Fibroblast of lung (primary cell): ENCODE results near the gene RIPK4. TPM values are rescaled to one million over a fixed set of nuclear protein-coding genes. Genes with fewer than 3 reads are reported as not detected.
A peak's percentile ranks its signal among the peaks of the same experiment; 100 is the strongest.

Experiments used
- DNase-seq, 2 donors: peaks; one replicate each; pipeline versions ENCODE4 v3.0.0 to v3.0.0-alpha.2; 2010; ENCODE audit warnings: low read depth in 2 of 2
- H2AFZ ChIP-seq: 2 replicates; pipeline ENCODE4 v1.5.1; 2012; ENCODE audit warnings: low read length, control low read depth, inconsistent platforms
- H3K27ac ChIP-seq: 2 replicates; pipeline ENCODE4 v1.5.1; 2011; ENCODE audit warnings: low read length, control low read depth; ENCODE audit not compliant: insufficient read depth
- H3K27me3 ChIP-seq: 2 replicates; pipeline ENCODE4 v1.5.1; 2011; ENCODE audit warnings: mild to moderate bottlenecking, low read length; ENCODE audit not compliant: control insufficient read depth, insufficient read depth
- H3K36me3 ChIP-seq: 2 replicates; pipeline ENCODE4 v1.5.1; 2011; ENCODE audit warnings: low read length; ENCODE audit not compliant: control insufficient read depth, insufficient read depth
- H3K4me1 ChIP-seq: 2 replicates; pipeline ENCODE4 v1.5.1; 2011; ENCODE audit warnings: low read length; ENCODE audit not compliant: control insufficient read depth, insufficient read depth; ENCODE audit errors: extremely low read depth
- H3K4me2 ChIP-seq: 2 replicates; pipeline ENCODE4 v1.5.1; 2011; ENCODE audit warnings: low read length, control low read depth; ENCODE audit not compliant: insufficient read depth; ENCODE audit errors: extremely low read depth
- H3K4me3 ChIP-seq, 4 experiments: fragments of 200-600 bp in 1 of 4; sonication (generic) in 1 of 4; replicated peaks in 1 of 4; 2 replicates each; pipeline ENCODE4 v1.5.1; 2011 to 2016; ENCODE audit warnings: low read length in 4 of 4, low read depth in 3 of 4, mild to moderate bottlenecking in 3 of 4, control low read depth in 2 of 4, inconsistent platforms in 1 of 4, mixed read lengths in 1 of 4; ENCODE audit not compliant: insufficient read depth in 1 of 4; ENCODE audit errors: control extremely low read depth in 1 of 4
- H3K79me2 ChIP-seq: 2 replicates; pipeline ENCODE4 v1.5.1; 2012; ENCODE audit warnings: mild to moderate bottlenecking, low read length, inconsistent platforms; ENCODE audit not compliant: control insufficient read depth, insufficient read depth
- H3K9ac ChIP-seq: 2 replicates; pipeline ENCODE4 v1.5.1; 2011; ENCODE audit warnings: mild to moderate bottlenecking, low read length, control low read depth; ENCODE audit not compliant: insufficient read depth
- H3K9me3 ChIP-seq: 2 replicates; pipeline ENCODE4 v1.5.1; 2012; ENCODE audit warnings: low read depth, low read length; ENCODE audit not compliant: control insufficient read depth, insufficient read depth
- H4K20me1 ChIP-seq: 2 replicates; pipeline ENCODE4 v1.5.1; 2011; ENCODE audit warnings: low read length; ENCODE audit not compliant: control insufficient read depth, insufficient read depth; ENCODE audit errors: extremely low read depth
- CTCF ChIP-seq, 2 donors: IDR thresholded peaks in 1 of 2; conservative IDR thresholded peaks in 1 of 2; 1 replicate in 1 of 2; 2 replicates in 1 of 2; pipeline ENCODE4 v1.5.1; 2011 to 2012; ENCODE audit warnings: low read length in 2 of 2, control low read depth in 1 of 2, inconsistent platforms in 1 of 2, low read depth in 1 of 2, mild to moderate bottlenecking in 1 of 2
- EZH2 ChIP-seq: IDR thresholded peaks from 2 replicates; pipeline ENCODE4 v1.5.1; 2012; ENCODE audit warnings: low read length, control low read depth, mild to moderate bottlenecking; ENCODE audit errors: missing control alignments
- polyA minus RNA-seq: library from RNA; depleted of rRNA, polyadenylated mRNA; stranded (reverse); fragments of >200 nt; gene quantifications from 2 replicates; pipeline ENCODE4 v1.2.3, GENCODE V29; 2011; ENCODE audit warnings: low replicate concordance
- polyA plus RNA-seq, 2 donors: library from polyadenylated mRNA; depleted of rRNA in 1 of 2; stranded (reverse) in 1 of 2; unstranded in 1 of 2; fragments of >200 nt; gene quantifications; 2 replicates each; pipeline ENCODE4 v1.2.1, GENCODE V29; 2011 to 2012; ENCODE audit warnings: missing spikeins in 1 of 2
- total RNA-seq: library from RNA; depleted of rRNA; stranded (reverse); fragments of >200 nt; gene quantifications from 2 replicates; pipeline ENCODE4 v1.2.1, GENCODE V29; 2014

RIPK4 gene
- total RNA-seq (under 0.01 TPM in 2 replicates), polyA plus RNA-seq (0.01 TPM in 1 of 2 replicates, not detected in the other), polyA minus RNA-seq (not detected in 2 replicates)
- 0.03 TPM in 1 of 2 replicates, not detected in the other for polyA plus RNA-seq (2012)

- H3K4me2 ChIP-seq, result peak within 1 kb of the TSS; percentile 91
- H2AFZ ChIP-seq, result no peak within 1 kb of the TSS
- peaks cover 2% of the 10 kb centered on the region for H3K4me1 ChIP-seq
- H3K9ac ChIP-seq, result no peak within 1 kb of the TSS
- TF ChIP-seq CTCF (conservative IDR thresholded peaks at IDR 0.05 in 1 of 2, IDR thresholded peaks at IDR 0.05 in 1 of 2; ENCODE audit: low read depth in 1 of 2, low read length in 2 of 2), result no peak
- peak; percentile 41 for TF ChIP-seq EZH2
- no peaks in the 10 kb centered on the region for H3K79me2 ChIP-seq
- peak within 1 kb of the TSS in 1 of 4 experiments; percentile 2 for H3K4me3 ChIP-seq
- peak in 1 of 2 donors; percentile 36 for DNase-seq
- no peaks in the 10 kb centered on the region for H3K36me3 ChIP-seq
- H4K20me1 ChIP-seq, result no peaks in the 10 kb centered on the region
- no peaks in the 10 kb centered on the region for H3K9me3 ChIP-seq
- H3K27ac ChIP-seq, result no peak within 1 kb of the TSS
- H3K27me3 ChIP-seq, result peaks cover 70% of the 10 kb centered on the region
These were observed at the start of gene RIPK4 for GRCh38 chr21:41766883-41767605. Gene RIPK4 (minus strand): TSS chr21:41767052. CDS start chr21:41767041, 11 bp downstream.

DNA sequence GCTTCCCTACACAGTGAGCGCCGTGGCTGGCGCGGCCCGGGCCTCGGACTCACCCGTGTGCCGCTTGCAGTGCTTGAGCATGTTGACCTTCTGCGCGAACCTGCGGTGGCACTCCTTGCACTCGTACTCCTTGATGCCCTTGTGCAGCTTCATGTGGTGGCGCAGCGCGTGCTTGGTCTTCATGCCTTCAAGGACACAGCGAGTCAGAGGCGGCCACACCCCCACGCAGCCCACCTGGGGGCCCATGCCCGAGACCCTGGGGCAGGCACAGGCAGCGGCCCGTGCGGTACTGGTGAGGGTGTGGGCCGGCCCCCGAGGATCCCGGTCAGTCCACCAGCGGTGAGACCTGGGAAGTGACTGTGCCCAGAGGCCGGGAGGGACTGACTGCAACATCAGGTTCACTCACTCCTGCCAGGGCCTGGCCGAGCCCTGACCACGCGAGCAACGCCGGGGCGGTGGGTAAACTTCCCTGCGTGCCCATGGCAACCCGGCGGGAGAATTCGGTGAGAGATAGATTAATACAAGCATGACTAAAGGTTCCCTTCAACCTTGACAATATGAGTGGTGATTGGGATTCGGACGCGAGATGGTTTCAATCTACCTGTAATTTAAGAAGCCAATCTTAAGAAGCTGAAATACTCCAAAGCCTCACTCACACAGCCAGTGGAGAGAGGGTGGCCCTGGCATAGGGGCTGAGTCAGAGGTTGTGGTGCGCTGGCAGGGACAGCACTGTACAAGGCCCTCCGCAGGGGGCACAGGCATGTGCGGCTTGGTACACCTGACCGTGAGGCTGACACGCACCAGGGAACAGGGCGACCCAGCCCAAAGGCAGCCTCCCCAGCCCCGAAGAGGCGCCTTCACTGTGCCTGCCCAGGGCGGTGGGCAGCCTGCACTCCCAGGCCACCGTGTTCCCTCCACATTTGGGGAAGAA is 49.1 kb upstream of the RIPK4 start:
- no peak overlapping the region for H3K27ac ChIP-seq
- DNase-seq, result no peak
- H3K4me2 ChIP-seq, result no peak overlapping the region
- H3K79me2 ChIP-seq, result no peaks in the 10 kb centered on the region
- H2AFZ ChIP-seq, result no peak overlapping the region
- no peaks in the 10 kb centered on the region for H3K27me3 ChIP-seq
- no peak overlapping the region for H3K9ac ChIP-seq
- peaks cover 2% of the 10 kb centered on the region for H4K20me1 ChIP-seq
- TF ChIP-seq EZH2, result no peak
- TF ChIP-seq CTCF (conservative IDR thresholded peaks at IDR 0.05 in 1 of 2, IDR thresholded peaks at IDR 0.05 in 1 of 2; ENCODE audit: low read depth in 1 of 2, low read length in 2 of 2), result no peak
- no peaks in the 10 kb centered on the region for H3K9me3 ChIP-seq
- H3K4me1 ChIP-seq, result no peaks in the 10 kb centered on the region
- peaks cover 1% of the 10 kb centered on the region for H3K36me3 ChIP-seq
- H3K4me3 ChIP-seq, result no peak overlapping the region

DNA sequence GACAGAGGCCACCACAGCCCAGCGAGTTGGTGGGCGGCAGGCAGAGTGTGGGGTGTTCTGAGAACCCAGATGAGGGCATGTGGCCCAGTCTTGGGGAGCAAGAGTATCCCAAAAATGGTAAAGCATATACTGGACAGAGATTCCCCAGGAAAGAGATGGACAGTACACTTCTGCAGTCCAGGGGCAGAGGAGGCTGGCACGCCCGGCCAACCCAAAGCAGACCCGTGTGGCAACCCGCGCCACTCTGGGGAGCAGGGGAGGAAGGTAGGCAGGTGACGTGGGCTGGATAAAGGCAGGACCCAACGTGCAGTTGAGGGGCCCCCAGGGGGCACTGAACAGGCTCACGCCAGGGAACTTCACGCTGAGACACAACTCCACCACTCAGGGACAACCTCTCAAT is 46.4 kb upstream of the RIPK4 start:
- H3K27me3 ChIP-seq, result no peaks in the 10 kb centered on the region
- peaks cover 7% of the 10 kb centered on the region for H3K36me3 ChIP-seq
- no peaks in the 10 kb centered on the region for H3K79me2 ChIP-seq
- no peak overlapping the region for H2AFZ ChIP-seq
- no peaks in the 10 kb centered on the region for H3K9me3 ChIP-seq
- peaks cover 2% of the 10 kb centered on the region for H4K20me1 ChIP-seq
- no peak overlapping the region for H3K4me2 ChIP-seq
- no peaks in the 10 kb centered on the region for H3K4me1 ChIP-seq
- no peak overlapping the region for H3K4me3 ChIP-seq
- H3K27ac ChIP-seq, result no peak overlapping the region
- H3K9ac ChIP-seq, result no peak overlapping the region
- DNase-seq, result no peak
- TF ChIP-seq CTCF (conservative IDR thresholded peaks at IDR 0.05 in 1 of 2, IDR thresholded peaks at IDR 0.05 in 1 of 2; ENCODE audit: low read depth in 1 of 2, low read length in 2 of 2) (no peak), EZH2 (no peak)
